Colon (tissue), 2 donors: ENCODE data around the gene OSGIN1.

ENCODE experiments used
- FAIRE-seq: peaks from 2 replicates; lab custom pipeline; 2012; peaks lifted over from hg19 to GRCh38; lab: Jason Lieb, UNC
- donor health status: control.
- donor health status: control.

The OSGIN1 gene

DNA sequence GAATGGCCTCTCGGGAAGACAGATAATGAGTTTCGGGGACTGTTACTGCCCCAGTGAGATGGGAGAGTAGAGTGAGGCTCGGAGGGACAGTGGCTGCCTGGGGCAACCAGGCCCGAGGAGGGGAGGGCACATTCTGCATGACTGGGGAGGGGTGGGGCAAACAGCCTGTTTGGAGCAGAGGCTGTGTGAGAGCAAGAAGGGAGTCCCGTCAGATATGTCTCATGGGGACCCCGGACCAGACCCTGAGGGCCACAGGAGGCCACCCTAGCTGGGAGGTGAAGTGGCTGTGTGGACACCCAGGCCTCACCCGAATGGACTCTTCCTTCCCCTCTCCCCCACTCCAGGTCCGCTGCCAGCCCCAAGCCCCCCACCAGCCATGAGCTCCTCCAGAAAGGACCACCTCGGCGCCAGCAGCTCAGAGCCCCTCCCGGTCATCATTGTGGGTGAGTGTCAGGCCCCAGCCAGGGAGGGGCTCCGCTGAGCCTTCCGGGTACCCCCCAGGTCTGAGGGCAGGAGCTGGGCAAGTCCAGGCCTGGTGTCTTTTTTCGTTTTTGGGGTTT lies 4.3 kb downstream of the OSGIN1 start:
- no peak for FAIRE-seq

DNA sequence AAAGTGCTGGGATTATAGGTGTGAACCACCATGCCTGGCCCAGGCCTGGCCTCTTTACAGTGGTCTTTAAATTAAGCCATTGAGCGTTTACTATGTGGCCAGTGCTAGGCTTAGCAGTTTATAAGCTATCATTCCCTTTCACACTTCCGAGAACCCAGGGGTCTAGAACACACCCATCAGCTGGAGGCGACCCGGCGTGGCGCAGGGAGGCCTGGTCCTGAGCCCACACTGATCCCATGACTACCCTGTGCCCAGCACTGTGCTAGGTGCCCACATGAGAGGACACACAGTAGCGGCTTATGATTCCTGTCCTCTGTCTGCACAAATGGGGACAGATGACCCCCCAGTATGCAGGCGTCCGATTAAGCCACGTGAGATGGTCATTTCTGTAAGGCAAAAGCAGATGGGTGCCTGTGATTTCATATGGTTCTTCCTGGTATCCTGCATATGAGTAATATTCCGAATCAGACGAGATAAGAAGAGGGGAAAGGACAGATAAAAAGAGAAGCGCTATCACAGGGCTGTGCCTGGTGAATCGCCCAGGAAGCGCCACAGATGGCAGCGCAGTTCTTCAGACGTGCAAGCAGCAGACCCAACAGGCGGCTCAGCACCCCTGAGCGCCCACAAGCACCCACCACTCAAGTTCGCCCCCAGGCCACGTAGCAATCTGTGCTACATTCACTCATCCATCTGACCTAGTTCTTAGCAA lies 5.3 kb downstream of the OSGIN1 start:
- no peak for FAIRE-seq

- no peak for FAIRE-seq
Measured at GRCh38 chr16:83958846-83959565, 6.0 kb downstream of the OSGIN1 start.

- no peak for FAIRE-seq
Measured at GRCh38 chr16:83959656-83960434, 6.8 kb downstream of the OSGIN1 start.

GRCh38 chr16:83960521-83961249 lies 7.6 kb downstream of the OSGIN1 start:
- no peak for FAIRE-seq

DNA sequence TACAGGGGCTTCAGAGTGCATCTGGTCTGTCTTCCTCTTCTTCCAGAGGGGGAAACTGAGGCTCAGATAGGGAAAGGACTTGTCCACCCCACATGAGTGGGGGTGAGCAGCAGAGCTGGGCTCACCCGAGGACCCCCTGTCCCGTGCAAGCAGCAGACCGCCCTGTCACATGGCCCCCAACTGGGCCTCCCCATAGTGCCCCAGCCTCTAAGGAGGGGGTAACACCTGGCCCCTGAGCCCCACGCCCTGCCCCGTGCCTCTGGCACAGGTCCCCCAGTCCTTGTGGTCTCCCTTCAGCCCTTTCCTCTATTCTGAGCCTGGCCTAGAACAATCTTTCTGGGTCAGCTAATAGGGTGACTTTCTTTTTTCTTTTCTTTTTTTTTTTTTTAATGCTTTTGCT lies 8.6 kb downstream of the OSGIN1 start:
- no peak for FAIRE-seq

- no peak for FAIRE-seq
Measured at GRCh38 chr16:83963277-83964119, 10.5 kb downstream of the OSGIN1 start.

DNA sequence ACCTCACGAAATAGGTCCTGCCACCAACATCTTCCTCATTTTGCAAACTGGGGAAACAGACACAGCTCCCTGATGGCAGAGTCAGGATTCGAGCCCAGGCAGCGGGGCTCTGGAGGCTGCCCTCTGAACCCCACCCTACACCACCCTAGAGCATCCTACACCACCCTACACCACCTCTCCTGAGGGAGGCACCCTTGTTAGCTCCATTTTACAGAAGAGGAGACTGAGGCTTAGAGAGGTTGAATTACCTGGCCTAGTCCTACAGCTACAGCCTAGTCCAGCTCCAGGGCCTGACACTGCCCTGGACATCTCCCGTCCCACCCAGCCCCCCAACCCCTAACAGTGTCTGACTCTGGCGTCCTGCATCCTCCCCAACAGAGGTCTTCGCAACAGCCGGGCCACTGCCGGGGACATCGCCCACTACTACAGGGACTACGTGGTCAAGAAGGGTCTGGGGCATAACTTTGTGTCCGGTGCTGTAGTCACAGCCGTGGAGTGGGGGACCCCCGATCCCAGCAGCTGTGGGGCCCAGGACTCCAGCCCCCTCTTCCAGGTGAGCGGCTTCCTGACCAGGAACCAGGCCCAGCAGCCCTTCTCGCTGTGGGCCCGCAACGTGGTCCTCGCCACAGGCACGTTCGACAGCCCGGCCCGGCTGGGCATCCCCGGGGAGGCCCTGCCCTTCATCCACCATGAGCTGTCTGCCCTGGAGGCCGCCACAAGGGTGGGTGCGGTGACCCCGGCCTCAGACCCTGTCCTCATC lies 11.8 kb downstream of the OSGIN1 start:
- FAIRE-seq: no peak

GRCh38 chr16:83965444-83966152 lies 12.6 kb downstream of the OSGIN1 start:
- no peak for FAIRE-seq

DNA sequence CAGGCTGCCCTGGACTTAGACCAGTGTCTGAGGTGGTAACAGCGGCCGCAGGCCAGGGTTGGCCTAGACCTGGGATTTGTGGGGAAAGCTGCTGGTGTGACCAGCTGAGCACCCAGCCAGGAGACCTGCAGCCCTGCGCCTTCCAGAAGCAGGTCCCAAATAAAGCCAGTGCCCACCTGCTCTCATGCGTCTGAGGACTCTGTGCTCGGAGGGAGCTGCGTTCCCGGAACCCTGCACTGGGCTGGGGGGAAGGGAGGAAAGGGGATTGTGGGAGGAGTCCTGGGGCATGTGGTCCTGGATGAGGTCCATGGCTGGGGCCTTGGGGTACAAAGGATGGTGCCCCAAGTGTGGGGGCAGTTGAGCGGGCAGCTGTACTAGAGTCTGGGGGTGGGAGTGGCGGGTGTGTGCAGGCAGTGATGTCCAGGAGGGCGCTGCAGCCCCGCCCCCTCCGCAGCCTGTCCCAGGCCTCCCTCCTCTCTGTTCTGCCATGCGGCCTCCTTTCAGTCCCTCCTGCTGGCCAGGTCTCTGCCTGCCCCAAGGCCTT lies 13.2 kb downstream of the OSGIN1 start:
- FAIRE-seq: no peak

DNA sequence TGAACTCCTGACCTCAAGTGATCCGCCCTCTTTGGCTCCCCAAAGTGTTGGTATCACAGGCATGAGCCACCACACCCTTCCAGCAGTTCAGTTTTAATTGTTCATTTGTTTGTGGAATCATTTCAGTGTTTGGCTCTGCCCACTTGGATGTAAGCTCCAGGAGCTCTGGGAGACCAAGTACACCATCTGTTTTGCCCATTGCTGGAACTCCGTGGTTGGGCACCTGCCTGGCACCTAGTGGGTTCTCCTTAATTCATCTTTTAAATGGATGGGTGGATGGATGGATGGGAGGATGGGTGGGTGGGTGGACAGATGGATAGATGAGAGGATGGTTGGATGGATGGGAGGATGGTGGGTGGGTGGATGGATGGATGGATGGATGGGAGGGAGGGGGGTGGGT lies 14.1 kb downstream of the OSGIN1 start:
- no peak for FAIRE-seq

- no peak for FAIRE-seq
Measured at GRCh38 chr16:83967838-83968305, 14.8 kb downstream of the OSGIN1 start, which contains the start of gene NECAB2. Gene NECAB2 (plus strand): TSS chr16:83968244. CDS start chr16:83968649, 405 bp downstream.

- FAIRE-seq: no peak
Measured at GRCh38 chr16:83968306-83968851, 15.3 kb downstream of the OSGIN1 start.

DNA sequence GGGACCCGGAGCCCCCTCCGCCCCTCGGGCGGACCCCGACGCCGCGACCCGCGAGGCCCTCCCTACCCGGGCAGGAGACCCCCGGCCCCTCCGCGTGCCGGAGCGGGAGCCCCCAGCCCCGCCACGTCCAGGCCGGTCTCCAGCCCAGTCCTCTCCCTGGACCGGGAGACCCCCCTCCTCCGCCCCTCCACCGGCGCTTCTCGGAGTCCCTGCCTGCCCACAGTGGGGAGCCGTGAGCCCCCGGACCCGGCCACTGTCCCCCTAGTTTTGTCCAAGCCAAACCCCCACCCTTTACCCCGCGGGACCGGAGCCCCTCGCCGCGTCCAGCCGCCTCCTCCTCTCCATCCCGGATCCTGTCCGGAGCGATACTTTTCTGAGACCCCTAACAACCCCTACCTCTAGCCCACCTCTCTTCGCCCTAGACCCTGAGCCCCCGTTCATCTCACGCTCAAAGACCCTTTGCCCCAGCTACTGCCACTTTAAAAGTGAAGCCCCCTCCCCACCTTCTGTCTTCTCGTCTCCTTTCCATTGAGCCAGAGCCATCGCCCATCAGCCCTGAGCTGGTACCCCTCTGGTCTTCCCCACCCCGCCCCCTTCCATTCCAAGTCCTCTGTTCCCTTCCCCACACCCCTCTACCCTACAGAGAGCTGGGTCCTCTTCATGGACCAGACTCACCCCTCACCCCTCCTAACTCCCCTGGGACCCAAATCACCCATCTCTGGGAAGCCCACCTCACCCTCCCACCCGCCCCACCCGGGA lies 16.0 kb downstream of the OSGIN1 start:
- FAIRE-seq: no peak

- no peak for FAIRE-seq
Measured at GRCh38 chr16:83969771-83970429, 16.9 kb downstream of the OSGIN1 start.

- no peak for FAIRE-seq
Measured at GRCh38 chr16:83970430-83970815, 17.4 kb downstream of the OSGIN1 start.
